ENCODE results near the gene VAV3. TPM values are rescaled to one million over a fixed set of nuclear protein-coding genes. Genes with fewer than 3 reads are reported as not detected.

VAV3 gene
- total and polyA plus RNA-seq, 10 donors: 10.5 to 63.0 (median 38.8) TPM

DNA sequence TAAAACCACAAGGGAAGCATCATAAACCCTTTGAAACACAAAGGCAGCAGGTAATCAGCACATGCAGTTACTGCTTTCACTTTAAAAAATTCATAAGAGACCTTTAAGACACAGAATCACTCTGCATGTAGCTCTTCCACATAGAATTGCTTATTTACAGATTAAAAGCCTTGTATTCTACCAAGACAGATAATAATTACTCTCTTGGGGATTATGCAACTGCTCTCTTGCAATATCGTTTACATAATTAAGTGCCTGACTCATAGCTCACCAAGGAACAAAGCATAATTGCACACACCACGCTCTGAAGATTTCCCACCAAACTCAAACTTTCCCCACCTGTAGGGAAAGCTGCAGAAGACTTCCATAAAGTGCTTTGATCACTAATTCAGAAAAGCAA is 87.9 kb downstream of the VAV3 start:
- 20 to 48% (median 30%) methylated on average over 2 of the region's 2 CpGs for WGBS, 5 donors
- DNase-seq: no peak
- TF ChIP-seq POLR2A (IDR thresholded peaks at IDR 0.05) (no peak), POLR2AphosphoS5 (IDR thresholded peaks at IDR 0.05) (no peak)
- TF ChIP-seq, protein P1, sequence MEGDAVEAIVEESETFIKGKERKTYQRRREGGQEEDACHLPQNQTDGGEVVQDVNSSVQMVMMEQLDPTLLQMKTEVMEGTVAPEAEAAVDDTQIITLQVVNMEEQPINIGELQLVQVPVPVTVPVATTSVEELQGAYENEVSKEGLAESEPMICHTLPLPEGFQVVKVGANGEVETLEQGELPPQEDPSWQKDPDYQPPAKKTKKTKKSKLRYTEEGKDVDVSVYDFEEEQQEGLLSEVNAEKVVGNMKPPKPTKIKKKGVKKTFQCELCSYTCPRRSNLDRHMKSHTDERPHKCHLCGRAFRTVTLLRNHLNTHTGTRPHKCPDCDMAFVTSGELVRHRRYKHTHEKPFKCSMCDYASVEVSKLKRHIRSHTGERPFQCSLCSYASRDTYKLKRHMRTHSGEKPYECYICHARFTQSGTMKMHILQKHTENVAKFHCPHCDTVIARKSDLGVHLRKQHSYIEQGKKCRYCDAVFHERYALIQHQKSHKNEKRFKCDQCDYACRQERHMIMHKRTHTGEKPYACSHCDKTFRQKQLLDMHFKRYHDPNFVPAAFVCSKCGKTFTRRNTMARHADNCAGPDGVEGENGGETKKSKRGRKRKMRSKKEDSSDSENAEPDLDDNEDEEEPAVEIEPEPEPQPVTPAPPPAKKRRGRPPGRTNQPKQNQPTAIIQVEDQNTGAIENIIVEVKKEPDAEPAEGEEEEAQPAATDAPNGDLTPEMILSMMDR (IDR thresholded peaks at IDR 0.05 in 8 of 11, conservative IDR thresholded peaks at IDR 0.05 in 3 of 11): no peak
- intact Hi-C loops (cut with DNase I; ENCODE audit: low total_unique reads): no loop called here
- Histone ChIP-seq H3K27ac (peak overlapping the region in 5 of 8 donors; percentile 23 to 75 (median 52)), H3K9me3 (peaks cover 0 to 5% (median 2%) of the 10 kb centered on the region in 8 donors), H3K27me3 (replicated peaks in 1 of 7) (no peaks in the 10 kb centered on the region), H3K4me3 (peak overlapping the region in 1 of 8 donors; percentile 7), H3K4me1 (peaks cover 10 to 93% (median 51%) of the 10 kb centered on the region in 6 donors), H3K36me3 (no peaks in the 10 kb centered on the region)

DNA sequence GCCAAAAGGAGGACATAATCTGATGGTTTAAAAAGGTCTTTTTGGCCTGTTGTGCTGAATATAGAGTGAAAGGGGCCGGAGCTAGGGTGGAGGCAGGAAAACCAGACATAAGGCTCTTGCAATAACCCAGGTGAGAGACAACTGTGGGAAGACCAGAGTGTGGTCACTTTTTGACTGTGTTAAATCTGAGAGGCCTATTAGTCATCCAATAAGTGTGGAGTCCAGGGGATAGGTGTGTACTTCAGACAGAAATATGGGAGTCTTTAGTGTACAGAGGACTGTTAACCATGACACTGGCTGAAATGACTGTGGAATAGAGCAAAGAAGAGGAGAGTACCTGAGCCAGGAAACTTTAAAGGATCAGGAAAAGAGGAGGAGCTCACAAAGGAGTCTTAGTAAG is 89.3 kb downstream of the VAV3 start:
- intact Hi-C loops (cut with DNase I; ENCODE audit: low total_unique reads): no loop called here
- Histone ChIP-seq H3K27ac (peak overlapping the region in 3 of 8 donors; percentile 23 to 75 (median 36)), H3K4me3 (no peak overlapping the region), H3K36me3 (no peaks in the 10 kb centered on the region), H3K9me3 (peaks cover 0 to 5% (median 2%) of the 10 kb centered on the region in 8 donors), H3K4me1 (peaks cover 15 to 94% (median 55%) of the 10 kb centered on the region in 6 donors), H3K27me3 (replicated peaks in 1 of 7) (no peaks in the 10 kb centered on the region)
- TF ChIP-seq POLR2A (IDR thresholded peaks at IDR 0.05): no peak
- TF ChIP-seq POLR2AphosphoS5 (IDR thresholded peaks at IDR 0.05): no peak
- TF ChIP-seq, protein P1 (IDR thresholded peaks at IDR 0.05 in 8 of 11, conservative IDR thresholded peaks at IDR 0.05 in 3 of 11): no peak
- DNase-seq: no peak
- WGBS, 5 donors: 67 to 97% (median 84%) methylated on average over 1 of the region's 1 CpG

DNA sequence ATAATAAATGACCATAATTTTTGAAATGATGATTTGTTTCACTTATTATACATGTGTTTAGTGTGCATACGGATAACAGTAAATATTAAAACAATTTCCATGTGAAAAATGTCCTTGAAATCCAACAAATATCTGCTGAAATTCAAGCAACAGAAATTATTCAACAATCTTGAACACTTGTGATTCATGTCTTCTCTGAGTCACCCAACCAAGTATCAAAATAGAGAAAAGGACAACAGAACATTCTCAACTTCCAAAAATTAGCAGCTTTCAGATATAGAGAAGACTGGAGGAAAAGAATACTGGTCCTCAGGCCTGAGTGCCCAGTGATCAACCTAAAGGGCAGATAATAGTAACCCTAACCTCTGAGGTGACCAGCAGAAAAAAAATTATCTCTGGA is 90.8 kb downstream of the VAV3 start:
- TF ChIP-seq POLR2AphosphoS5 (IDR thresholded peaks at IDR 0.05) (no peak), POLR2A (IDR thresholded peaks at IDR 0.05) (no peak)
- TF ChIP-seq, protein P1 (IDR thresholded peaks at IDR 0.05 in 8 of 11, conservative IDR thresholded peaks at IDR 0.05 in 3 of 11): no peak
- Histone ChIP-seq H3K4me3 (no peak overlapping the region), H3K27ac (peak overlapping the region in 3 of 8 donors; percentile 63 to 66 (median 65)), H3K36me3 (no peaks in the 10 kb centered on the region), H3K27me3 (replicated peaks in 1 of 7) (no peaks in the 10 kb centered on the region), H3K4me1 (peaks cover 15 to 93% (median 55%) of the 10 kb centered on the region in 6 donors), H3K9me3 (peaks cover 0 to 13% (median 5%) of the 10 kb centered on the region in 8 donors)
- intact Hi-C loops (cut with DNase I; ENCODE audit: low total_unique reads): no loop called here
- whole genome bisulfite sequencing, 5 donors: 81 to 90% (median 88%) methylated on average over 1 of the region's 1 CpG
- DNase-seq: no peak

DNA sequence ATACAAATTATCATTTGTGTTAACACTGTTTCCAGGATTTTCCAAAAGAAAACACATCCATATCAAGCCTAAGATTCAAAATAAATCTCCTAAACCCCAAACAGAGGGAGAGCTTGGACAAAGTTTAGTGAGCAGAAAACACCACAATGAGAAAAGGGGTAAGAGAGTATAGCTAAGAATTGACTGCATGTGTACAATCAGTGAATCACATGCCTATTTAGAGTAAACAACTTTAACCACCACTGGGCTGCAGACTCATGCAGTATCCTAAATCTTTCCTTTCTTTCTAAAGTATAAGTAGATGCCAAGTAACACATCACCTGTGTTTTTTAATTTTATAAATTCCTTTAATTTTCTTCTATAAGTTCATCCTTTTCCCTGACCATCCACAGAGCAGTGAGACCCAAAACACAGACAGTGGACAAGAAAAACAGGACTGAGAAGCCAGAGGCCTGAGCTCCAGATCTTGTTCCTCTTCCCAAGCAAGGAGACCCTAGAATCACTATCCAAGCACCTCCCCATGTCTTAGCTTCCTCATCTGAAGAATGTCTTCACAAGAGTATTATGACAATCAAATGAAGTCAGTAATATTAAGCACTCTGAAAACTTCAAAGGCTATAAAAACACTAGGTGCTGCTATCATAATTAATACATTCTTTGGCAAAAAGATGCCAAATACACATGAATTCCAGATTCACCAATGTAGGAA is 93.1 kb downstream of the VAV3 start:
- no peak for TF ChIP-seq POLR2A (IDR thresholded peaks at IDR 0.05)
- no peak for TF ChIP-seq POLR2AphosphoS5 (IDR thresholded peaks at IDR 0.05)
- TF ChIP-seq, protein P1 (IDR thresholded peaks at IDR 0.05 in 8 of 11, conservative IDR thresholded peaks at IDR 0.05 in 3 of 11): no peak
- no peaks in the 10 kb centered on the region for H3K27me3 ChIP-seq (replicated peaks in 1 of 7)
- peaks cover 5 to 94% (median 43%) of the 10 kb centered on the region in 6 donors for H3K4me1 ChIP-seq
- H3K4me3 ChIP-seq: no peak overlapping the region
- peaks cover 0 to 9% (median 3%) of the 10 kb centered on the region in 8 donors for H3K9me3 ChIP-seq
- intact Hi-C loops (cut with DNase I; ENCODE audit: low total_unique reads): no loop called here
- DNase-seq: no peak
- no peaks in the 10 kb centered on the region for H3K36me3 ChIP-seq
- peak overlapping the region; percentile 0 to 66 (median 37) for H3K27ac ChIP-seq

All from spleen (tissue), 11 donors.